Epithelial cell of esophagus (primary cell): ENCODE results near the gene SMCO4.
"Not testable (repeated sequence)": the region's sequence is repeated elsewhere in the genome, so short reads cannot be mapped to it uniquely, and the experiment has no call there.

ENCODE experiments used
- DNase-seq: peaks from one replicate; pipeline ENCODE4 v3.0.0; 2010; ENCODE audit warnings: low read depth
- H3K4me3 ChIP-seq: 2 replicates; pipeline ENCODE4 v1.5.1; 2011; ENCODE audit warnings: mild to moderate bottlenecking, low read length, control low read depth
- TF ChIP-seq, protein P1 (sequence below): IDR thresholded peaks from 2 replicates; pipeline ENCODE4 v1.5.1; 2011; ENCODE audit warnings: low read depth, mild to moderate bottlenecking, low read length, control low read depth, inconsistent platforms; ENCODE audit not compliant: insufficient read depth; ENCODE audit errors: missing control alignments

Gene SMCO4

DNA sequence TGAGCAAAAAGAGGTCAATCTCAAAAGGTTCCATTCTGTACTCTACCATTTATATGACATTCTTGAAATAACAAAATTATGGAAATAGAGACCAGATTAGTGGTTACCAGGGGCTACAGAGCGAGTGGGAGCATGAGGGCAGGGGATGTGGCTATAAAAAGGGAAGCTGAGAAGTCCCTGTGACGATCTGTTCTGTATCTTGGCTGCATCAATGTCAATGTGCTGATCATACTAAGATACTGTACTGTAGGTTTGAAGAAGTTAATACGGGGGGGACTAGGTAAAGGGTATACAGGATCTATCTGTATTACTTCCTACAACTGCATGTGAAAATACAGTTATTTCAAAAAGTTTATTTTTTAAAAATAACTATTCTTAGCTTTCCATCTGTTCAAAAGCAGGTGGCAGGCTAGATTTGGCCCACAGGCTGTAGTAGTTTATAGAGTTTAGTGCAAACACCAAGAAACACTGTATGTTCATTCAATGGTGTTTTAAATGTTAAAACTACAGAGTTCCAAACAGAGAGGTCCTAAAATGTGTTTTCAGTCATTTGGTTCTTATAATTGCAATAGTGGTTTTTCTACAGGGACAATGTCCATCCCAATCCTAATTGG, 78.2 kb downstream of the SMCO4 start:
- TF ChIP-seq, protein P1, sequence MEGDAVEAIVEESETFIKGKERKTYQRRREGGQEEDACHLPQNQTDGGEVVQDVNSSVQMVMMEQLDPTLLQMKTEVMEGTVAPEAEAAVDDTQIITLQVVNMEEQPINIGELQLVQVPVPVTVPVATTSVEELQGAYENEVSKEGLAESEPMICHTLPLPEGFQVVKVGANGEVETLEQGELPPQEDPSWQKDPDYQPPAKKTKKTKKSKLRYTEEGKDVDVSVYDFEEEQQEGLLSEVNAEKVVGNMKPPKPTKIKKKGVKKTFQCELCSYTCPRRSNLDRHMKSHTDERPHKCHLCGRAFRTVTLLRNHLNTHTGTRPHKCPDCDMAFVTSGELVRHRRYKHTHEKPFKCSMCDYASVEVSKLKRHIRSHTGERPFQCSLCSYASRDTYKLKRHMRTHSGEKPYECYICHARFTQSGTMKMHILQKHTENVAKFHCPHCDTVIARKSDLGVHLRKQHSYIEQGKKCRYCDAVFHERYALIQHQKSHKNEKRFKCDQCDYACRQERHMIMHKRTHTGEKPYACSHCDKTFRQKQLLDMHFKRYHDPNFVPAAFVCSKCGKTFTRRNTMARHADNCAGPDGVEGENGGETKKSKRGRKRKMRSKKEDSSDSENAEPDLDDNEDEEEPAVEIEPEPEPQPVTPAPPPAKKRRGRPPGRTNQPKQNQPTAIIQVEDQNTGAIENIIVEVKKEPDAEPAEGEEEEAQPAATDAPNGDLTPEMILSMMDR = no peak
- H3K4me3 ChIP-seq = no peak overlapping the region
- no peak for DNase-seq

DNA sequence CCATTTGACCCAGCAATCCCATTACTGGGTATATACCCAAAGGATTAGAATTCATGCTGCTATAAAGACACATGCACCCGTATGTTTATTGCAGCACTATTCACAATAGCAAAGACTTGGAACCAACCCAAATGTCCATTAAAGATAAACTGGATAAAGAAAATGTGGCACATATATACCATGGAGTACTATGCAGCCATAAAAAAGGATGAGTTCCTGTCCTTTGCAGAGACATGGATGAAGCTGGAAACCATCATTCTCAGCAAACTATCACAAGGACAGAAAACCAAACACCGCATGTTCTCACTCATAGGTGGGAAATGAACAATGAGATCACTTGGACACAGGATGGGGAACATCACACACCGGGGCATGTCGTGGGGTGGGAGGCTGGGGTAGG, 79.5 kb downstream of the SMCO4 start:
- DNase-seq, H3K4me3 ChIP-seq: not testable (repeated sequence)

DNA sequence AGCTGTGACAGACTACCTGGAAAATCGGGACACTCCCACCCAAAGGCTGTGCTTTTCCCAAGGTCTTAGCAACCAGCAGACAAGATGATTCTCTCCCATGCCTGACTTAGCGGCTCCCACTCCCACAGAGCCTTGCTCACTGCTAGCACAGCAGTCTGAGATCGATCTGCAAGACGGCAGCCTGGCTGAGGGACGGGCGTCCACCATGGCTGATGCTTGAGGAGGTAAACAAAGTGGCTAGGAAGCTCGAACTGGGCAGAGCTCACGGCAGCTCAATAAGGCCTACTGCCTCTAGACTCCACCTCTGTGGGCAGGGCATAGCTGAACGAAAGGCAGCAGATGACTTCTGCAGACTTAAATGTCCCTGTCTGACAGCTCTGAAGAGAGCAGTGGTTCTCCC, 84.9 kb downstream of the SMCO4 start:
- no peak for DNase-seq
- TF ChIP-seq, protein P1 = no peak
- no peak overlapping the region for H3K4me3 ChIP-seq

DNA sequence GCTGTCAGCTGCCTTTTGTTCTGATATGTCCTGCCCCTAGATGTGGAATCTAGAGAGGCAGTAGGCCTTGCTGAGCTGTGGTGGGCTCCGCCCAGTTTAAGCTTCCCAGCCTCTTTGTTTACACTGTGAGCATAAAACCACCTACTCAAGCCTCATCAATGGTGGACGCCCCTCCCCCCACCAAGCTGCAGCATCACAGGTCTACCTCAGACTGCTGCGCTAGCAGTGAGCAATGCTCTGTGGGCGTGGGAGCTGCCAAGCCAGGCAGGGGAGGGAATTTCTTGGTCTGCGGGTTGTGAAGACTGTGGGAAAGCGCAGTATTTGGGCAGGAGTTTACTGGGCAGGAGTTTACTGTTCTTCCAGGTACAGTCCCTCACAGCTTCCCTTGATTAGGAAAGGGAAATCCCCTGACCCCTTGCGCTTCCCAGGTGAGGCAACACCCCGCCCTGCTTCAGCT, 98.5 kb downstream of the SMCO4 start:
- TF ChIP-seq, protein P1 = no peak
- DNase-seq = peak; percentile 91
- H3K4me3 ChIP-seq = no peak overlapping the region

DNA sequence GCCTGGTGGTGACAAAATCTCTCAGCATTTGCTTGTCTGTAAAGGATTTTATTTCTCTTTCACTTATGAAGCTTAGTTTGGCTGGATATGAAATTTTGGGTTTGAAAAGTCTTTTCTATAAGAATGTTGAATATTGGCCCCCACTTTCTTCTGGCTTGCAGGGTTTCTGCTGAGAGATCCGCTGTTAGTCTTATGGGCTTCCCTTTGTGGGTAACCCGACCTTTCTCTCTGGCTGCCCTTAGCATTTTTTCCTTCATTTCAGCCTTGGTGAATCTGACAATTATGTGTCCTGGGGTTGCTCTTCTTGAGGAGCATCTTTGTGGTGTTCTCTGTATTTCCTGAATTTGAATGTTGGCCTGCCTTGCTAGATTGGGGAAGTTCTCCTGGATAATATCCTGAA, 100.0 kb downstream of the SMCO4 start:
- H3K4me3 ChIP-seq, DNase-seq: not testable (repeated sequence)

DNA sequence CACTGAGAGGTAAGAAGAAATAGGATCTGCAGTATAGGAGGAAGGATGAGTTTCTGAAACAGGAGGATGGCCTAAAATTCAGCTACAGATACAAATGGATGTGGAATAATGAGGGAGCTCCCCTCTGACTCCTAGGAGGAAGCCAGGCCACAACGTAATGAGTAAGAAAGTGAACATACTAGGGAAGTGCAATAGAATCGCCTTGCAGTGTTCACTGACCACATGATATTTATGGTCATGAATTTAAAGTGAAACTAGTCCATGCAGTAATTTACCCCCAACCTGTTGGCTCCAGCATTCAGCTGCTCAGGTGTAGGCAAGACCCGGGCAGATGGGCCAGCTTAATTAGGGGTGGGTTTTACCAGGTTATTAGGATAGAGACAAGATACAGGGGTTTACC, 110.9 kb downstream of the SMCO4 start:
- no peak overlapping the region for H3K4me3 ChIP-seq
- TF ChIP-seq, protein P1 = no peak
- DNase-seq = no peak
